ENCODE measurements around the gene RPS6KA2. TPM values are rescaled to one million over a fixed set of nuclear protein-coding genes. Genes with fewer than 3 reads are reported as not detected.
"Not testable (repeated sequence)": the region's sequence is repeated elsewhere in the genome, so short reads cannot be mapped to it uniquely, and the experiment has no call there.

RPS6KA2 gene
- total RNA-seq, 1 donor from 2014 or later: 103 TPM

DNA sequence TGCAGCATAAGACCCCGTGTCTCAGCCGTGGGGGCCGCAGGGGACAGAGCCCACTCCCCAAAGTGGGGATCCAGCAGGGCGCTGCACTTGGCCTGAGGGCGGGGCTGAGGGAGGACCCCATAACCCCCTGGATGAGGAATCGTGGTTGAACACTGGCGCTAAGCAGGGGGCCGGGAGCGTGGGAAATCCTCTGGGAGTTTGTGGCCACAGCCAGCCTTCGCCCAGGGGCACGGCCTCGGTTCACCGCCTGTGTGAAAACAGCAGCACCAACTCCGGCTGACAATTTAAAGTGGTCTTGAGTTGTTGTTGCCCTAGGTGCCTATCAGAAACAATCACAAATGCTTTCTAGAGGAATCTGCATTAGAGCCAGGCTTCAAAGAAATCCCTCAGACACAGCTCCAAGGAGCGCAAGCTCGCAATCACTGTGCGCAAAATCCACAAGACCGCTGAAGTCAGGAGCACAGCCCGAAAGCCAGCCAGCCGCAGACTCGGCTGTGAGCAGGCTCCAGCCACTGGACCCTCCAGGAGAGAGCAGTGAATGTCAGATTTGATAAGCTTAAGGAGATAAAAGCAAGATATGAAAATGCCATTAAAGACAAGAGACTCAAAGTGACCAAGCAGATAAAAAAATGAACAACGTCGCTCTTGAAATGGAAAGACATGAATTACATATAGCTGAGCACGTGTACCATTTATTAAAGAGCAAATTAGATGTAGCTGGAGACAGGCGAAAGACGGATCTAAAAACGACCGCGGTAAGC, 10.9 kb upstream of the RPS6KA2 start:
- intact Hi-C loops (cut with DNase I): loop anchor here (5.0 kb wide), 1 partner anchor 49 kb away; no protein-coding TSS in a partner anchor
- no peak for DNase-seq (ENCODE audit: low spot score)

DNA sequence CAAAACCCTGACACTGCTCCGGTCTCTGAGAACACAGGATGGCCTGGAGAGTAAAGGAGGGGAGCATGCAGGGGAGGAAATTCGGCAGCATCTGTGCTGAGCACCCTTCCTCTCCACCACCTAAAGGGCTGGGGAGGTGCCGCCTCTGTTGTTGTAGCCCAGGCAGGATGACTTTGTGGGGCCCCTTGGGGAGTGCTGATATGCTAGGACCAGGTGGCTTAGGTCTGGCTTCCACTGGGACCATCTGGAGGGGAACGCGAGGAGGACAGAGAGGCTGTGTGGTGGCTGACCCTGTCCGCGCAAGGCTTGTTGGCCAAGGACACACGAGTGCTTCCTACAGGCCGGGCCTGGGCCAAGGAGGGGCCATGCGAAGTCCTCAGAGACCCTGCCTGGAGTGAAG, 9.9 kb upstream of the RPS6KA2 start:
- no peak for DNase-seq (ENCODE audit: low spot score)
- intact Hi-C loops (cut with DNase I): loop anchor here (5.0 kb wide), 1 partner anchor 50 kb away; no protein-coding TSS in a partner anchor

DNA sequence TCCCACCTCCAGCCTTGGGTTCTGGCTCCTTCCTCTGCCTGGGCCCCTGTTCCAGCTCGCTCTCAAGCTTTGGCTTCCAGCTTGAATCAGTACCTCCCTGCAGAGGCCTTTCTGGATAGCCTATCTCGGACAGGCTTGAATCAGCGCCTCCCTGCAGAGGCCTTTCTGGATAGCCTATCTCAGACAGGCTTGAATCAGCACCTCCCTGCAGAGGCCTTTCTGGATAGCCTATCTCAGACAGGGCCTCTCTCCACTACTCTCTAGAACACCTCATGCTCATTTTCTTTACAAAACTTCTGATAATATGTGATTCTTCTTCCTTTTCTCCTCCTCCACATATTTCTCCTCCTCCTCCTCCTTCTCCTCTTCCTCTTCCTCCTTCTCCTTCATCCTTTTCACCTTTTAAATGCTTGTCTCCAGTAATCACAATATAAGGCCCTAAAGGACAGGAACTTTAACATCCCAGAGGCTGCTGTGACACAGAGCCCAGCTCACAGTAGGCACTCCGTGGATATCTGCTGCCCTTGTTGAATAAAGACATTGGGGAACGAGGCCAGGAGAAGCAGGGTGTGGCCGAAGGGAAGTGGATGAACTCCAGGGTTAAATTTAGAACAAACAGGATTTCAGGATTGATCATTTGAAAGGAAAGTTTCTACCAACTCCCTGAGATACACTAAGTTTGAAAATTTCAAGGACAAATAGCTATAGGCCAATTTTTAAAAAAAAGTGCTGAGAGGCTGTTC, 9.3 kb upstream of the RPS6KA2 start:
- DNase-seq (ENCODE audit: low spot score): no peak
- intact Hi-C loops (cut with DNase I): loop anchor here (5.0 kb wide), 1 partner anchor 51 kb away; no protein-coding TSS in a partner anchor

DNA sequence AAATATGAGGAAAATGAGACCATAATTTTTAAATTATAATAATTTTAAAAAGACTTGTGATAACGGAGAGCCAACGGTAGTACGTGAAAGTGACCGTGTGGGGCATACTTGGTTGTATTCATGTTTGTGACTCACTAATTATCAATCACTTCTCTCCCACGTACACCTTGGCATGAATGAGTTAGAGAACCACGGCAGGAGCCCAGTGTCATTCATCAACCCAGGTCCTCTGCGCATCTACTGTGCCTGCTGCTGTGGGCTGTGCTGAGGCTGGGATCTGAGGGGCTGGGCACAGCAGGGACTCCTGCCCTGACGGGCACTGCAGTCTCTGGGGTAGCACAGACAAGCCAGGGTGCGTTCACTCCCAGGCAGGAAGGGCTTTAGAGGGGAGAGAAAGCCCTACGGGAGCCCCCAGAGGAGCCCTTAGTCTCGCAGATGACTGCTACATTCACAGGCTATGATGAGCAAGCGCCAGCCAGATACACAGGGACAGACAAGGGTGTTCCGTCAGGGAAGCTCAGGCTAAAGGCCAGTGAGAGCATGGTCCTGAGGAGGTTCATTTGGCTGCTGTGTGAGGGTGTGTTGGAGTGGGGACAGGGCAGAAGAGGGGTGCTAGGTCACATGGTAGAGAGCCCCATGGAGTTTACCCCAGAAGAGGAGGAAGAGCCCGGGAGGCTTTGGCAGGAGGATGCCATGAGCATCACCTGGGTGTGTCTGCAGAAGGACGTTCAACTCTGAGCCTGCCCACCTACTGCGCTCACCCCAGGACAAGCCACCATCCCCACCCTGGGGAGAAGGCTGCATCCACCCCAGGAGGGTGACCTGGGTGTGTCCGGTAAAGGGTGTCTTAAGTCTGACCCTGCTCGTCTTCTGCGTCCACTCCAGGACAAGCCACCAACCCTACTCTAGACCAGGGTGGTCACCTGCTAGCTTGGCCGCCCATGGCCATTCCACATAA, 8.2 kb upstream of the RPS6KA2 start:
- intact Hi-C loops (cut with DNase I): loop anchor here (5.0 kb wide), 1 partner anchor 52 kb away; no protein-coding TSS in a partner anchor
- no peak for DNase-seq (ENCODE audit: low spot score)

DNA sequence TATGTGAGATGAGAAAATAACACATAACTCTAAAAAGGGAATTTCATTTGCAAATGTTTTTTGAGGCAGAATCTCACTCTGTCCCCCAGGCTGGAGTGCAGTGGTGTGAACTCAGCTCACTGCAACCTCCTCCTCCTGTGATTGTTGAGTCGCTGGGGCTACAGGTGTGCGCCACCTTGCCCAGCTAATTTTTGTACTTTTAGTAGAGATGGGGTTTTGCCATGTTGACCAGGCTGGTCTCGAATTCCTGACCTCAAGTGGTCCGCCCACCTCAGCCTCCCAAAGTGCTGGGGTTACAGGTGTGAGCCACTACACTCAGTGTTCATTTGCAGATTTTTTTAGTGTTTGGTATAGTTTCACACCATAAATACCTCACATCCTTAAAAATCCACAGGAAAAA, 7.5 kb upstream of the RPS6KA2 start:
- DNase-seq (ENCODE audit: low spot score); intact Hi-C loops (cut with DNase I): not testable (repeated sequence)

DNA sequence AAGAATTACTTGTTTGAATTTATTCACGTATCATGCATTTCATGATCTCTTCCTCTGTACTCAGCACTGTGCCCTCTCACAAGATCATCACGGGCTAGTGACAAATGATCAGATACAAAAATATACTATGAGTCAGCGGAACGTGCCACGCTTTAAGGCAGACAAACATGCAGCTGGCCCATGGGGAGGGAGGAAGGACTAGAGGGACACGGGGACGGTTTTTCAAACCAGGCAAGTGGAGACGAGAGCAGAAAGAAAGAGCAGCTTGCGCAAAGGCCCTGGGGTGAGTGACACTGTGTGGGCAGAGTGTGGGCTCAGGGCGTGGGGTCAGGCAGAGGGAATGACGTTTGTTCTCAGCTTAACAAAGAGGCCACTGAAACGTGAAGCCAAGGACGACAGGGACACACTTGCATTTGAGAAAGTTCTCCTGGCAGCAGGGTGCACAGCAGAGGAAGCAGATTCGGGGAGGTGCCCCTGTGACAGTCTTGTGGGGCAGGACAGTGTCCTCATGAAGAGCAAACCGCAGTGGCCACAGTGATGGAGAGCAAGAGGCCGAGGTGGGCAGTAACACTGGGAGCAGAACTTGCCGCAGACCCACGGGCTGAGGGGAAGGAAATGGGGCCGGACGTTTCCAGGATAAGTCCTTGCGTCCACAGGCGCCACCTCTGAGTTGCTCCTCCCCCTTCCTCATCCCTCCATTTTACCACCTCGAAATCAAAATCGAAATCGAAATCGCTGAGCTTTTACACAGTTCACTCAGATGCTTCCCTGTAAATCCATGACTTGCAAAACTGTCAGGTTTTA, 6.9 kb upstream of the RPS6KA2 start:
- DNase-seq (ENCODE audit: low spot score): no peak

DNA sequence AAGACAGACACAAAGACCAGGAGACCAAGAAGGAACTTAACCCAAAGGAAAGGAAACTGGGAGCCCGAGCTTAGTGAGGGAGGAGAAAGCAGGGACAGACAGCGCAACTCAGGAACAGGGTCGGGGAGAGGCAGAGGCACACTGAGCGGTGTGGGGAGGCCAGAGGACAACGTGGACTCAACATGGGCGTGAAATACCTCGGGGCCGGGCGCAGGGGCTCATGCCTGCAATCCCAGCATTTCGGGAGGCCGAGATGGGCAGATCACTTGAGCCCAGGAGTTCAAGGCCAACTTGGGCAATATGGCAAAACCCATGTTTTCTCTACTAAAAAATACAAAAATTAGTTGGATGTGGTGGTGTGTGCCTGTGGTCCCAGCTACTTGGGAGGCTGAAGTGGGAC, 5.7 kb upstream of the RPS6KA2 start:
- intact Hi-C loops (cut with DNase I): no loop called here
- DNase-seq (ENCODE audit: low spot score): no peak

More for the DNA sequence above, 6.9 kb upstream of the RPS6KA2 start:
- intact Hi-C loops (cut with DNase I): no loop called here

DNA sequence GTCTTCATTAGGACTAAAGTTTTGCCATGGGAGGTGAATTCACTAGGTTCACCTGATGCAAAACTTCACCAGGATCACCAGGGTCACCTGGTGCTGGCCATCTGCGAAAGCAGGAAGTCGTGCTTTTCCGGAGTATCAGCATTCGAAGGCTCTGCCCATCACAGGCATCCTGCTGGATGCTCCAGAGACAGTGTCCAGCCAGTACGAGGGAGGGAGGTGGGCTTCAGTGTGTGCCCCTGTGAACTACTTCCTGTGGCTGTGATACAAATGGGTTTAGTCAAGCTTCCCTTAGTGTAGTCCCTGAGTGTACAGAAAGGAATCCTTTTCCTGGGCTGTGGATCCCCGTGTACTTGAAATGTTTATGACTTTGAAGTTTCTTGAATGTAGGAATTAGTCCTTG, 3.4 kb upstream of the RPS6KA2 start:
- intact Hi-C loops (cut with DNase I): no loop called here
- no peak for DNase-seq (ENCODE audit: low spot score)

DNA sequence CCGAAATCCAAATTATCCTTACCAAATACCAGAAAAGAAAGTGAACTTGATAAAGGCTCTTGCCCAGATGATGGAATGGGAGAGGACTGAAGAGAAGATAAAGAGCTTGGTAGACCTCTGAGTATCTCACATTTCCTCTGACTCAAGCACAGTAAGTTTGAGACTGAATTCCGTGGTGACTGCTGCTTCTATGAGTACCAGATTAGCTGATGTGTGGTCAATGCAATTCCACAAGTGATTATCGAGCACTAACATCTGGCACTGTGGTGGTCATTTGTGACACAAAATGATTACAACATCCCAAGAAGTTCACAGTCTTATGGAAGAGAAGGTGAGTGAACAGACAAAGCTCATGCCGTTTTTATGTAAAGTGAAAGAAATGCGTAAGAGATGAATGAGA, 2.6 kb upstream of the RPS6KA2 start:
- intact Hi-C loops (cut with DNase I): no loop called here

DNA sequence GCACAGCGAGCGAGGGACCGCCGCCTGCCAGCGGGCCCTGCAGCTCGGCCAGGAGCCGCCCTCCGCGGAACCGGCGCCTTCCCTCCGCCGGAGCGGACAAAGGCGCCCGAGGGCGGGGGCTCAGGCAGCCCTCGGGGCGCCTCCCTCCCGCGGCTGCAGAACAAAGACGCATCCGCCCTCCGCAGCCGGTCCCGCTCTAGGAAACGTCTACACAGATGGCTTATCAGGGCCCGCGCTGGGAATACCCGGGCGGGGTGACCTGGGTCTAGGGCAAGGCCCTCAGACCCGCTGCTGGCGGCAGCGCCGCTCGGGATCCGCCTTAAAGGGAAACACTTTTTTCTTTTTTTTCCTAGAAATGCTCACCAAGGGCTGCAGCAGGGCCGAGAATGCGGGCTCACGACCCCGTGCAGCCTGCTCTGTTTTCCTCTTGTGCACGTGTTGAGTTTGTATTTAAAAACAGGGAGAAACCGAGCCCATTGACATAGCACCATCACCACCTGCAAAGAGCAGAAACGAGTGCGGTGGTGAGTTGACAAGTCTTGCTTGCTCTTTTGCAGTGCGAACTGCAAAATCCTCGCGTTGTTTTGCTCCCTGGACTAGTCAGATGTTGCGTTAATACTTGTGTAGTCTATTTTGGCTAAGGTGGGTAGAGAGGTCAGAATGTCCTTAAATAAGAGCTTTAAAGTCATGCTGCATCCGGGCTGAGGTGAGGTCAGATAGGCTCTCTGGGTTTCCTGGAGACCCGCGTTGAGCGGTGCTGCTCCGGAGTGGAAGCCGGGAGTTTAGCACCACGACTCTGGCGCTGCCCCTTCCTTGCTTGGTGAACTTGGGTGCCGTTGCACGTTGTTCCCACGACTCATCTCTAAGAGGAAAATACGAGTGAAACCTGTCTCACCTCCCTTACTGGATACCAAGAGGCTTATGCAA, 1.1 kb upstream of the RPS6KA2 start:
- DNase-seq (ENCODE audit: low spot score): peak; percentile 90
- intact Hi-C loops (cut with DNase I): loop anchor here (2.0 kb wide), 1 partner anchor 71 kb away; no protein-coding TSS in a partner anchor

More for the DNA sequence above, 2.6 kb upstream of the RPS6KA2 start:
- DNase-seq (ENCODE audit: low spot score): no peak

DNA sequence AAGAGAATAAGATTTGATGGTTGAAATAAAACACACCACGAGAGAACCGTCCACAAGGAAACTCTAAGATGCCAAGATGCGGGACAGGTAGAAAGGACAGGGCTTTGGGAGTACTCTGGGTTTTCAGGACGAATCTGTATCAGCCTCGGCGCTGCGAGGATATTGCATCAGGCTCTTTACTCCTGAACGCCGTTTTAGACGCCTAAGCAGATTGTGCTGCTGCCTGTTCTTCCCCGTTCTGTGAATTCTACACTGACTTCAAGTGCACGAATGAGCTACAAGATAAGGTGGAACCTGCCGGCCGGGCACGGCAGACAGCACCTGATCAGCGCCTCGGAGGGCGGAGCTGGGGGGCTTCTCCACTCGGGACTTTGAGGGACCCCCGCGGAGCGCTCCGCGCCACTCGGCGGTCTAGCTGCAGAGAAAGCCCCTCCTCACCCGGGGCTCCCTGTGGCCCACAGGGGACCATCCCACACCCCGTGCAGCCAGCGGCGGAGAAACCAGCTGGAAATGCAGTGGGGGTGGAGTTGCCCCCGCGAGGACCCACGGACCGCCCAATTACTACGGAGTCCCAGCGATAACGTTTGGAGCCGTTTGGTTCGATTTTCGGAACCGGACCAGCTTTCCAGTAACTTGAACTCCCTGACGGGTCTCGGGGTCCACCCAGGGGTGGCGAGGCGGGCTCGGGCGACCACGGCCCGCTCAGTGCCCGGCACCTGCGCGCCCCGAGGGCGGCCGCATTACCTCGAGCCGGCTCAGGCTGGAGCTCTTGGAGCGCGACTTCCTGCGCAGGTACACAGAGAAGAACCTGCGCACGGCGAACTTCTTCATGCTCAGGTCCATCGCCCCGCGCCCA, 646 bp downstream of the RPS6KA2 start:
- intact Hi-C loops (cut with DNase I): loop anchor here (2.0 kb wide), 1 partner anchor 70 kb away; no protein-coding TSS in a partner anchor
- DNase-seq (ENCODE audit: low spot score): no peak

DNA sequence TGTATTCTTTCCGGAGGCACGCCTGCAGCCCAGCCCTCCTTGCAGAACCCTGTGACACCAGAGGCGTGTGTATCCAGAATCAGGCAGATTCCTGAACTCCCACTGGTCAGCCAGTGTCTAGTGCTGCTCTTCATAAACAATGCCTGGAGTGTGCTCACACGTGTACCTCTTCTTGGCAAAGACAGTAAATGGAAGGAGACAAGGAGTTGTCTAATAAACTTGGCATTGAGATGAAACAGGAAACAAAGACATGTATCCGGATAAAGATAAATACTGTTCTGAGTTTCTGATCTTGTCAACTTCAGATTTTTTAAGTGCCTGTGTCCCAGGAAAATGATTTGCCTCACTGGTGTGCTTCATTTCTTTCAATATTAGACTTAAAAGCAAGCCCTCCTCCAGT, 1.7 kb downstream of the RPS6KA2 start:
- DNase-seq (ENCODE audit: low spot score): no peak
- intact Hi-C loops (cut with DNase I): no loop called here

DNA sequence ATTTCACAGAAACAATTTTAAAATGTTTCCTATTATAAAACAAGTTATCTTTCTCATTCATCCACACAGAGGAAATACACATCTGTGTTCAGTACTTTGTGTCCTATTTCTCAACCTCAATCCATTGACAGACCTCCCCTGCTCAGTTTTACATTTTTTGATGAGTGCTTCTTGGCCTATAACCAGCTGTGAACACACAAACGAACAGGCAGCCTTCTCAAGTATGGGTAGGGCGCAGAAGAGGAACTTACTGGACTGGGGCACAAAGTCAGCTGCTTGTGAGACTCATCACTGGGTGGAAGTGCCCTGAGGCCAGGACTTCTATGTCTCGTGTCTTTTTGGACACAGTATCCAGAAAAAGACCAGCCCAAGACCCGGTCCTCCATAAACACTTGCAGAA, 2.8 kb downstream of the RPS6KA2 start:
- DNase-seq (ENCODE audit: low spot score): no peak
- intact Hi-C loops (cut with DNase I): no loop called here

DNA sequence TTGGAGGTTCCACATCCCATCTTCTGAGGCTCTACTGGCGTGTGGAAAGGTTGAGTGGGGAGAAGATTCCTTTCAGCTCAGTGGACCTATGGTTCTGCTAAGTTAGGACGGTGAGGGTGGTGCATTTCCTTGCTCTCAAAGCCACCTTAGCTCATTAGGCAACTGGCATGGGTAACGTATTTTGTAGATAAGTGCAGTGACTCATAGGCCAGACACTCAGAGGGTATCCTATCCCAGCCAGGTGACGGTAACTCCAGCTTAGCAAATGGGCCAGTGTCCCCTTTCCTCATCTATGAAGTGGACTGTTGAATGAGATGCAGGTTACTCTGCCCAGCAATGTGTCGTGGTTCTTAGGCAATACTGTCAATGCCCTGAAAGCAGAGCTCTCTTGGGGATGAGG, 3.7 kb downstream of the RPS6KA2 start:
- intact Hi-C loops (cut with DNase I): no loop called here

DNA sequence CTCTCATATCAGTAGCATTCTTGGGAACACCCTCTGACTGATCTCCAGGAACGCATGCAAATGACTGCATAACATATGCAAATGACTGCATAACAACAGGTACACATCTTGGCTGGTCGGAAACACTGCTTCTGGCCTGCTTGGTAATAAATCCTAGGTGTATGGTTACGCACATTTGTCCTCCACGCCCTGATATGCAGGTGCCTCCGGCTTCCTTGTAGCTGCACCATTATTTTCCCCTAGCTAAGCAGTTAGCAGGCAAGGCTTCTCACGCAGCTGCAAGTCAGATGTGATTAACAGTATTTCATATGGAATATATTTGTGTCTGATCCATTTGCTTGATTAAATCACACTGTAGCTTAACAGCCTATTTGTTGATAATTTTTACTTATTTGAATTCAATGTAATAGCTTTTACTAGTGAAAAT, 5.9 kb downstream of the RPS6KA2 start:
- intact Hi-C loops (cut with DNase I): no loop called here
- DNase-seq (ENCODE audit: low spot score): no peak

More for the DNA sequence above, 3.7 kb downstream of the RPS6KA2 start:
- DNase-seq (ENCODE audit: low spot score): no peak

DNA sequence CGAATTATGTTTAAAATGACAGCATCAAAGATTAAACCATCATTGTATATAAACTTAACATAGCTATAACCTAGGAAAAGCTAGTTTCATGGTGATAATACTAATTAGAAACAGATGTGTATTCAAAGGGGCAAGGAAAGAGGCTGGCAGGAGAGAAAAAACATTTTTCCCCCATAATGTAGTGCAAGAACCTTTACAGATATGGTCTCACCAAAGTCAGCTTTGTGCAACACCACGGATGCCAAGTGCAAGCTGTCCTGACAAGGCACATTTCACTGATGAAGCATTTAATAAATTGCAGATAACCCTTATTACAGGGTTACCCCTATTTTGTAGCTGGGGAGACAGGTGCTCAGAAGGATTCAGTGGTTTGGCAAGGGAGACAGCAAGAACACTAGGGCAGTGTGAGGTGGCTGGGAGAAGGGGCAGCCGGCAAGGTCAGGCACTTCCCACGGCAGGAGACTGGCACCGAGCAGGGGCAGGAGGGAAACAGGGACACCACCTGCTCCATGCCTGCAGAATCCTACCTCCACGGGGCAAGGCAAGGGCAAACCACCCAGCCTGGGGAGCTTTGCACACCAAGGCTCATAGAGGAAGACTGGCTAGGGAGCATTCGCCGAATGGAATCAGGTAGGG, 6.5 kb downstream of the RPS6KA2 start:
- intact Hi-C loops (cut with DNase I): no loop called here
- DNase-seq (ENCODE audit: low spot score): no peak
